CD4-positive, alpha-beta T cell treated with Interleukin-2 at 100 ng/mL for 4 hours (primary cell): ENCODE data around the gene NUP155.
A peak's percentile ranks its signal among the peaks of the same experiment; 100 is the strongest.
"Not testable (repeated sequence)": the region's sequence is repeated elsewhere in the genome, so short reads cannot be mapped to it uniquely, and the experiment has no call there.

Experiments
- DNase-seq: peaks from one replicate; pipeline ENCODE4 v3.0.0-alpha.2; 2020; ENCODE audit warnings: low spot score

The NUP155 gene

GRCh38 chr5:37370864-37371726 is at the start of gene NUP155:
NUP155 (minus strand) TSS chr5:37371106; CDS start chr5:37370977, 129 bp downstream.
- peak; percentile 89 for DNase-seq

- no peak for DNase-seq
Measured at GRCh38 chr5:37417347-37417746, 46.4 kb upstream of the NUP155 start.

- not testable (repeated sequence) for DNase-seq
Measured at GRCh38 chr5:37415456-37415855, 44.5 kb upstream of the NUP155 start.

GRCh38 chr5:37412515-37412914 is 41.6 kb upstream of the NUP155 start:
- no peak for DNase-seq

GRCh38 chr5:37400501-37400900 is 29.6 kb upstream of the NUP155 start:
- no peak for DNase-seq

- DNase-seq: no peak
Measured at GRCh38 chr5:37396352-37396751, 25.4 kb upstream of the NUP155 start.

GRCh38 chr5:37391591-37391990 is 20.7 kb upstream of the NUP155 start:
- no peak for DNase-seq

- DNase-seq: peak; percentile 84
Measured at GRCh38 chr5:37379100-37379628, 8.3 kb upstream of the NUP155 start, which contains the start of gene WDR70. WDR70 (plus strand) TSS chr5:37379318; CDS start chr5:37379368, 50 bp downstream.

GRCh38 chr5:37378066-37378465 is 7.2 kb upstream of the NUP155 start:
- not testable (repeated sequence) for DNase-seq

GRCh38 chr5:37375091-37375490 is 4.2 kb upstream of the NUP155 start:
- no peak for DNase-seq

- no peak for DNase-seq
Measured at GRCh38 chr5:37370550-37370863, 399 bp downstream of the NUP155 start.

GRCh38 chr5:37355161-37355560 is 15.7 kb downstream of the NUP155 start:
- DNase-seq: no peak

- DNase-seq: not testable (repeated sequence)
Measured at GRCh38 chr5:37342741-37343140, 28.2 kb downstream of the NUP155 start.

- DNase-seq: not testable (repeated sequence)
Measured at GRCh38 chr5:37334754-37335153, 36.2 kb downstream of the NUP155 start.

- DNase-seq: no peak
Measured at GRCh38 chr5:37326536-37326935, 44.4 kb downstream of the NUP155 start.

GRCh38 chr5:37323607-37324006 is 47.3 kb downstream of the NUP155 start:
- no peak for DNase-seq

GRCh38 chr5:37319037-37319782 is 51.7 kb downstream of the NUP155 start:
- DNase-seq: no peak

GRCh38 chr5:37316027-37316426 is 54.9 kb downstream of the NUP155 start:
- DNase-seq: no peak

- DNase-seq: no peak
Measured at GRCh38 chr5:37310360-37310759, 60.5 kb downstream of the NUP155 start.

- no peak for DNase-seq
Measured at GRCh38 chr5:37308793-37309192, 62.1 kb downstream of the NUP155 start.

GRCh38 chr5:37304888-37305287 is 66.0 kb downstream of the NUP155 start:
- no peak for DNase-seq

GRCh38 chr5:37296313-37296712 is 74.6 kb downstream of the NUP155 start:
- not testable (repeated sequence) for DNase-seq
